AG09309 (cell line): Measurements from ENCODE around the gene CADM3.

ENCODE experiments used
- DNase-seq: peaks from one replicate; pipeline ENCODE4 v3.0.0-alpha.2; 2010; ENCODE audit warnings: low read depth
- H3K4me3 ChIP-seq: 2 replicates; pipeline ENCODE4 v1.5.1; 2011; ENCODE audit warnings: mild to moderate bottlenecking, low read depth, low read length, moderate library complexity; ENCODE audit not compliant: control insufficient read depth
- TF ChIP-seq, protein P1 (sequence below): IDR thresholded peaks from 2 replicates; pipeline ENCODE4 v1.5.1; 2011; ENCODE audit warnings: mild to moderate bottlenecking, low read depth, low read length, inconsistent platforms; ENCODE audit not compliant: insufficient read depth, control insufficient read depth; ENCODE audit errors: missing control alignments

Gene CADM3

GRCh38 chr1:159190441-159190840 is 19.0 kb downstream of the CADM3 start:
- no peak for DNase-seq
- TF ChIP-seq, protein P1, sequence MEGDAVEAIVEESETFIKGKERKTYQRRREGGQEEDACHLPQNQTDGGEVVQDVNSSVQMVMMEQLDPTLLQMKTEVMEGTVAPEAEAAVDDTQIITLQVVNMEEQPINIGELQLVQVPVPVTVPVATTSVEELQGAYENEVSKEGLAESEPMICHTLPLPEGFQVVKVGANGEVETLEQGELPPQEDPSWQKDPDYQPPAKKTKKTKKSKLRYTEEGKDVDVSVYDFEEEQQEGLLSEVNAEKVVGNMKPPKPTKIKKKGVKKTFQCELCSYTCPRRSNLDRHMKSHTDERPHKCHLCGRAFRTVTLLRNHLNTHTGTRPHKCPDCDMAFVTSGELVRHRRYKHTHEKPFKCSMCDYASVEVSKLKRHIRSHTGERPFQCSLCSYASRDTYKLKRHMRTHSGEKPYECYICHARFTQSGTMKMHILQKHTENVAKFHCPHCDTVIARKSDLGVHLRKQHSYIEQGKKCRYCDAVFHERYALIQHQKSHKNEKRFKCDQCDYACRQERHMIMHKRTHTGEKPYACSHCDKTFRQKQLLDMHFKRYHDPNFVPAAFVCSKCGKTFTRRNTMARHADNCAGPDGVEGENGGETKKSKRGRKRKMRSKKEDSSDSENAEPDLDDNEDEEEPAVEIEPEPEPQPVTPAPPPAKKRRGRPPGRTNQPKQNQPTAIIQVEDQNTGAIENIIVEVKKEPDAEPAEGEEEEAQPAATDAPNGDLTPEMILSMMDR: no peak
- H3K4me3 ChIP-seq: no peak overlapping the region

DNA sequence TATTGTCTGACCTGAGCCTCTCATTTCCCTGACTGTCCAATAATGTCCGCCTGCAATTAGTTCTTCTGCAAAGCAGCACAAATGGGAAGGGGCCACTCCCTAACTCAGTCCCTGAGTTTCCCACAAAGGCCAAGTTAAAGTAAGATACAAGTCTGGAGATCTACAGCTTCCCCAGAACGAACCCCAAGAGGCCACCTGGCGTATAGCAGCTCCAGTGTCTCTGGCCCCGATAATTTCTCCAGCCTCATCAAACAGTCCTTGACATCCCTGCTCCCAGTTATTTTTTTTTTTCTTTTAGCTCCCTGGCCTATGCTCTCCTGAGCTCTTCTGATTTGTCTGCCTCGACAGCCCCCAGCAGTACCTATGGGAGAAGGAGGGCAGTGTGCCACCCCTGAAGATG is 25.1 kb downstream of the CADM3 start:
- TF ChIP-seq, protein P1: peak; percentile 39
- H3K4me3 ChIP-seq: no peak overlapping the region
- DNase-seq: no peak

- TF ChIP-seq, protein P1: peak; percentile 96
- H3K4me3 ChIP-seq: no peak overlapping the region
- DNase-seq: peak; percentile 47
Measured at GRCh38 chr1:159197561-159198557, 26.4 kb downstream of the CADM3 start.

- no peak for DNase-seq
- no peak overlapping the region for H3K4me3 ChIP-seq
- TF ChIP-seq, protein P1: no peak
Measured at GRCh38 chr1:159199901-159200300, 28.5 kb downstream of the CADM3 start.

DNA sequence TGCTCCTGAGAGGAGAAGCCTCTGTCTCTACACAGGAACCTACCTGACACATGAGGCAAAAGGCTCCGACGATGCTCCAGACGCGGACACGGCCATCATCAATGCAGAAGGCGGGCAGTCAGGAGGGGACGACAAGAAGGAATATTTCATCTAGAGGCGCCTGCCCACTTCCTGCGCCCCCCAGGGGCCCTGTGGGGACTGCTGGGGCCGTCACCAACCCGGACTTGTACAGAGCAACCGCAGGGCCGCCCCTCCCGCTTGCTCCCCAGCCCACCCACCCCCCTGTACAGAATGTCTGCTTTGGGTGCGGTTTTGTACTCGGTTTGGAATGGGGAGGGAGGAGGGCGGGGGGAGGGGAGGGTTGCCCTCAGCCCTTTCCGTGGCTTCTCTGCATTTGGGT is 29.4 kb downstream of the CADM3 start:
- no peak for DNase-seq
- TF ChIP-seq, protein P1: no peak
- H3K4me3 ChIP-seq: no peak overlapping the region

DNA sequence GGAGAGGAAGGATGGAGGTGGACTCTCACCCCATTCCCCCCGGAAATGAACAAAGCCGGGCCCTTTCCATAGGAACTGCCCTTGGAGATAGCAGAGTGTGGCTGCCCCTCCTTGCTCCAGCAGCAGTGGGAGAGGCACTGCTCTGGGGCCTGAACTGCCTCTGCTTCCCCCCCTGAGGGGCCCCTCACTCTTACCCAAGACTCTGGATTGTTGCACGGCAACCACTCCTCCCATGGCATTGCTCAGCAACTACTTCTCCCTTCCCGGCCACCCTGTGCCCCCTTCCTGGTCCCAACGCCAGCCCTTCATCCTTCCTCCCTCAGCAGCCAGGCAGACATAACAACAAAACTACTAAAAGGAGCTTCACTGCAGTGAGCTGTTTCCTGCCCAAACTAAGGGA is 30.2 kb downstream of the CADM3 start:
- DNase-seq: no peak
- TF ChIP-seq, protein P1: no peak
- no peak overlapping the region for H3K4me3 ChIP-seq
